Measurements from ENCODE around the gene WDR7.

DNA sequence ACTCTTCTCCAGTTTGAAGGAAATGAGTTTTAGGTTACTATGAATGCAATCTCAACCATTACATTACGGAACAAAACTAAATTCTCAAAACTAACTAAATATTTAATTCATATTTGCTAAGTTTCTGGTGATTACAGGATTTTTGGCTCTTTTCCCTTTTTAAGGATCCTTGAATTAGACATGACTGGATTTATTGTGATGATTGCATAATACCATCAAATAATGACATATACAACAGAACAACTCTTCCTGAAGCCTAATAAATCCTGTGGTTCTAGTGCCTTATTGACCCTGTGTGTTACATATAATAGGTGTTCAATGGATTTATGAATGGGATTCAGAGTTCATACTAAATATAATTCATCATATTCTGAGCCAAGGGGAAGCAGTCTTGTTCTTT lies 90.5 kb downstream of the WDR7 start:
- no peak for TF ChIP-seq POLR2A (IDR thresholded peaks at IDR 0.05)
- TF ChIP-seq, protein P1, sequence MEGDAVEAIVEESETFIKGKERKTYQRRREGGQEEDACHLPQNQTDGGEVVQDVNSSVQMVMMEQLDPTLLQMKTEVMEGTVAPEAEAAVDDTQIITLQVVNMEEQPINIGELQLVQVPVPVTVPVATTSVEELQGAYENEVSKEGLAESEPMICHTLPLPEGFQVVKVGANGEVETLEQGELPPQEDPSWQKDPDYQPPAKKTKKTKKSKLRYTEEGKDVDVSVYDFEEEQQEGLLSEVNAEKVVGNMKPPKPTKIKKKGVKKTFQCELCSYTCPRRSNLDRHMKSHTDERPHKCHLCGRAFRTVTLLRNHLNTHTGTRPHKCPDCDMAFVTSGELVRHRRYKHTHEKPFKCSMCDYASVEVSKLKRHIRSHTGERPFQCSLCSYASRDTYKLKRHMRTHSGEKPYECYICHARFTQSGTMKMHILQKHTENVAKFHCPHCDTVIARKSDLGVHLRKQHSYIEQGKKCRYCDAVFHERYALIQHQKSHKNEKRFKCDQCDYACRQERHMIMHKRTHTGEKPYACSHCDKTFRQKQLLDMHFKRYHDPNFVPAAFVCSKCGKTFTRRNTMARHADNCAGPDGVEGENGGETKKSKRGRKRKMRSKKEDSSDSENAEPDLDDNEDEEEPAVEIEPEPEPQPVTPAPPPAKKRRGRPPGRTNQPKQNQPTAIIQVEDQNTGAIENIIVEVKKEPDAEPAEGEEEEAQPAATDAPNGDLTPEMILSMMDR (IDR thresholded peaks at IDR 0.05) = no peak

All from prostate gland (tissue), 2 donors.